HG03378 (cell line): Measurements from ENCODE around the gene KCNQ1.
"Not testable (repeated sequence)": the region's sequence is repeated elsewhere in the genome, so short reads cannot be mapped to it uniquely, and the experiment has no call there.

Experiments
- ATAC-seq: cut with Tn5 transposase; IDR thresholded peaks from one replicate; pipeline ENCODE4 v1.9.1; 2021; ENCODE audit warnings: mild to moderate bottlenecking, moderate library complexity; ENCODE audit not compliant: unreplicated experiment

The KCNQ1 gene

DNA sequence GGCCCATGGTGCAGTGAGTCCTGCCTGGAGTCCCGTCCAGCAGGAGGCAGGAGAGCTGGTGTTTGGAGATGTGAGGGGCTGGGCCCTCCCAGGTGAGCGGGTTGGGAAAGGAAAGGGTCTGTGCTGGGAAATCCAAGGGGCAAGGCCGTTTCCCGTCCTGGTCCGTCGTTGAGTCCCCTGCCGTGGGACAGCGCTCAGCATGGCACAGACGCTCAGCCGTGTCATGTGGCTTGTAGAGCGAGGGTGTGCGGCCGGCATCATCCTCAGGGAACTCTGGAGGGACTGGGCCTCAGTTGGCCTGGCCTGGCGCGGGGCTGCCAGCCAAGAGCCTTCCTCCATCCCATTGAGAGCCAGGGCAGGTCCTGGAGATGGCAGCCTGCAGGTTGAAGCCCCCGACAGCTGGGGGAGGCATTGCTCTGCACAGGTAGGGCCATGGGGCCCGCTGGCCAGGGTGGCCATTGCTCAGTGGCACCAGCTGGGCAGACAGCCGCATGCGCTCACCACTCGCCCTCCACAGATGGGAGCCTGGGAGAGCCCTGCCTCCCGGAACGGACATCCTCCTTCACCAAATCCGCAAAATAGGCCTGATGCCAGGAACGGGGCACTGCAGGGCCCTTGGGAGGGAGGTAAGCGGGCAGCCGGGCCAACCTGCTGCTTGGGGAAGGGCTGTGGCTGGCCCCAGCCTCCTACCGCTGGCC lies 28.7 kb downstream of the KCNQ1 start:
- ATAC-seq: no peak

DNA sequence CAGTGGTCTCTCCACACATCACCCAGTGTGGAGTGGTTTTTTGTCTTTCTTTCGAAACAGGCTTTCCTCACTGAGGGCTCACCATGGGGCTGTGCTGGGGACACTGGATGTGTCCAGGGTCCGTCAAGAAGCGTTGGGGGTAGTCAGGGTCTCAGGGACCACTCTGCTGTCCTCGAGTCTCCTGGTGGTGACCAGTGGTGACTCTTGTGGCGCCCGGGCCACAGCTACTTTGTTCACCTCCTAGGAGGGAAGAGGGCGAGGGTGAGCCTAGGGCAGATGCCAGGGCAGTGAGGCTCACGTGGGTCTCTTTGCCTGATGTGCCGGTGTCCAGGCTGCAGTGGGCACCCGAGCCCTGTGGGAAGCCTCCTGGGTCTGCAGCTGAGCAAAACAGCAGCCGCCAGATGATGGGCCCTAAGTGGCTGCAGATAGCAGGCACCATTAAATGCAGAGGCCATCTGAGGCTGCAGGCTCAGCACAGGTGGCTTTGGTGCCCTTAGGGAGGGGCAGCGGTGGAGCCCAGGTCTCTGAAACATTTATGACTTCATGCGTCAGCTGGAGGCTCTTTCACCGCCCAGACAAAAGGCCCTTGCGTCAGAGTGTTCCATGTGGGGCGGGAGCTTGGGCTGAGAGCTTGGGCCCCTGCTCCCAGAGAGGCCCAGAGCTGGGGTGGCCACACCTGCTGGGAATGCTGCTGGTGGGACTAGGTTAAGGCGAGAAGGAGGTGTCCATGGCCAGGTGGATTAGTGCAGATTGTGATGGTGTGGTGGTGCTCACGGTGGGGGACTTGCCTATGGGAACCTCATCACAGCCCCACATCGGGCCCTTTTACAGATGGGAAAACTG lies 29.5 kb downstream of the KCNQ1 start:
- ATAC-seq: no peak

DNA sequence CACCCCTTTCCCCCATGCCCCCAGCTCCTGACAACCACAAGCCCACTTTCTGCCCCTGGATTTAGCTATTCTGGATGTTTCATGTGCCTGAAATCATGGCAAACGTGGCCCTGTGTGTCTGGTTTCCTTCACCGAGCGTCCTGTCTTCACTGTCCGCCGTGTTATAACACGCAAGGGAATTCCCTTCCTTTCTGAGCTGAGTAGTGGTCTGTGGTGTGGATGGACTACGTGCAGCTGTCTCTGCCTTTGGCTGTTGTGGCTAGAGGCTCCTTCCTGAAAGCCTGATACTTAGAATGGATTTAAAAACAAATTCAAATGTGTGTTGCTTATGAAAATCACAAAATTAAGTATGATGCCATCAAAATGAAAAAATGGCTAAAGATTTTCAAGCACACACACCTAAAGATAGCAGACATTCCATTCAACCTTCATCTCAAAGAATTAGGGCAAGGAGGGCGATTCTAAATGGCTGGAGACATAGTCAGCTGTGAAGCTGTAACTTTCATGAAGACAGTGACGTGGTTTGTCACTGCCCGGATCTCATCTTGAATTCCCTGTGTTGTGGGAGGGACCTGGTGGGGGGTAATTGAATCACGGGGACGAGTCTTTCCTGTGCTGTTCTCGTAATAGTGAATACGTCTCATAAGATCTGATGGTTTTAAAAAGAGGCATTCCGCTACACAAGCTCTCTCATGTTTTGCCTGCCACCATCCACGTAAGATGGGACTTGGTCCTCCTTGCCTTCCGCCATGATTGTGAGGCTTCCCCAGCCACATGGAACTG lies 30.5 kb downstream of the KCNQ1 start:
- no peak for ATAC-seq

DNA sequence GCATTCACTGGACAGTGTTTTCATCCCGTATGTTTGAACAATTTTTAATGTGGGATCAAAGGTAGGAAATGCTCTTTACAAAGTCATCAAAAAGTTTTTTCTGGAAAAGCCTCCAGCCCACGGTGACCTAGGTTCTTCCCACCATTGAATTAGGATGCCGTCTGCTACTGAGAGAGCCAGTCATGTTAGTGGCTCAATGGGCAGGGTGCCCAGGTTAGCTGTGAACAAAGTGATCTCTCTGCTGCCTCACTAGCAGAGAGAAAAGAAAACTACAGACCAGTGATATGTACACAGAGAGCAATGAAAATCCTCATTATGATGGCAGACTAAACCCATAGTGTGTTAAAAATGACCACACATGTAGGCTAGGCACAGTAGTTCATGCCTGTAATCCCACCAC lies 32.4 kb downstream of the KCNQ1 start:
- no peak for ATAC-seq

DNA sequence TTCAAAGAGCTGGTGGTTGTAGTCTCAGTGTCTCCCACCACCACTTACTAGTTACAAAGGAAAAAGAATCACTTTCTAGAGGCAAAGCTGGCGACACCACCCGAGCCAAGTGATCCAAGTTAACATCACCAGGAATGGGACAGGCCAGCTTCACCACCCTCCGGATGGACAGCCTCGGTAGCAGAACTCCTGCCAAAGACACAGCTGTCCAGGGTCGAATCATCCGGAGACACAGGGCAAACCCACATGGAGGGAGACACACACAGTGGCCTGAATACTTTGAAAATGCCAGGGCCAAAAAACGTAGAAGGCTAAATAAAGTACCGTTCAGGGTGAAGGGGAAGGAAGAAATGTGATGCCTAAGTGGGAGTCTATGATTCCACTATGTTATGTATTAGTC lies 33.1 kb downstream of the KCNQ1 start:
- ATAC-seq: no peak

GRCh38 chr11:2480067-2480873 lies 35.5 kb downstream of the KCNQ1 start:
- ATAC-seq: not testable (repeated sequence)

GRCh38 chr11:2480874-2481220 lies 36.0 kb downstream of the KCNQ1 start:
- ATAC-seq: no peak

DNA sequence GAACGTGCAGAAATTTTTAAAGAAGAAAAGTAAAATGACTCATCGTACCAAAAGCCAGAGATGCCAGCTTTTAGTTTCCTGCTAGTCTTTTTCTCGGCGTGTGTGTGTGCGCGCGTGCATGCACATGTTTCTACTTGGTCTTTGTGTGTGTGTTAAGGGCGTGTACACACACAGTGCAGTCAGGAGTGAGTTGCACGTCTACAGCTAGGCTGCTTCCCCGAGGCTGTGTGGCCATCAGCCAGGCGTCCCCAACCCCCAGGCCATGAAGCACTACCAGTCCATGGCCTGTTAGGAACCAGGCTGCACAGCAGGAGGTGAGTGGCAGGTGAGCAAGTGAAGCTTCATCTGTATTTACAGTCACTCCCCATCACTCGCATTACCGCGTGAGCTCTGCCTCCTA lies 36.4 kb downstream of the KCNQ1 start:
- no peak for ATAC-seq

- ATAC-seq: no peak
These were observed 37.4 kb downstream of the KCNQ1 start for GRCh38 chr11:2482204-2482603.

- no peak for ATAC-seq
These were observed 37.9 kb downstream of the KCNQ1 start for GRCh38 chr11:2482745-2483144.

DNA sequence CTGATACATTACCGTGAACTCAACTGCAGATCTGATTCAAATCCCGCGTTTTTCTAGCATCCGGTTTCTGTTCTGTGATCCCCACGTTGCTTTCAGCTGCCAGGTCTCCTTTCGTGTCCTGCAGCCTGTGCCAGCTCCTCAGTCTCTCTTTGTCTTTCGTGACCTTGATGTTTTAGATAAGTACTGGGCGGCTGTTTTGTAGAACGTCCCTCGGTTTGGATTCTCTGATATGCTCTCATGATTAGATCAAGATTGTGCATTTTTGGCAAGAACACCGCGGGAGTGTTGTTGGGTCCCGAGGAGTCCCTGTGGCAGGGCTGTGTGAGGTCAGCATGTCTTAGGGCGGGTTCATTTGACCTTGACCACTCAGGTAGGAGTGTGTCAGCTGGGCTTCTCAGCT lies 38.6 kb downstream of the KCNQ1 start:
- ATAC-seq: no peak

- no peak for ATAC-seq
These were observed 39.8 kb downstream of the KCNQ1 start for GRCh38 chr11:2484576-2485125.

DNA sequence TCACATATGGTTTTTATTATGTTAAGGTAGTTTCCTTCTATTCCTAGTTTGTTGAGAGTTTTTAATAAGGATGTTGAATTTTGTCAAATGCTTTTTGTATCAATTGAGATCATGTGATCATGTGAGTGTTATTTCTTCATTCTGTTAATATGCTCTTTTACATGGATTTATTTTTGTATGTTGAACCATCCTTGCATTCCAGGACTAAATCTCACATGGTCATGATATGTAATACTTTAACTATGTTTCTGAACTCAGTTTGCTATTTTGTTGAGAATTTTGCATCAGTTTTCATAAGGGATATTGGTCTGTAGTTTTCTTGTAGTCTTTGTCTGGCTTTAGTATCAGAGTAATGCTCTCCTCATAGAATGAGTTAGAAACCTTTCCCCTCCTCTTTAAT lies 43.2 kb downstream of the KCNQ1 start:
- no peak for ATAC-seq

GRCh38 chr11:2489083-2489482 lies 44.3 kb downstream of the KCNQ1 start:
- ATAC-seq: no peak

DNA sequence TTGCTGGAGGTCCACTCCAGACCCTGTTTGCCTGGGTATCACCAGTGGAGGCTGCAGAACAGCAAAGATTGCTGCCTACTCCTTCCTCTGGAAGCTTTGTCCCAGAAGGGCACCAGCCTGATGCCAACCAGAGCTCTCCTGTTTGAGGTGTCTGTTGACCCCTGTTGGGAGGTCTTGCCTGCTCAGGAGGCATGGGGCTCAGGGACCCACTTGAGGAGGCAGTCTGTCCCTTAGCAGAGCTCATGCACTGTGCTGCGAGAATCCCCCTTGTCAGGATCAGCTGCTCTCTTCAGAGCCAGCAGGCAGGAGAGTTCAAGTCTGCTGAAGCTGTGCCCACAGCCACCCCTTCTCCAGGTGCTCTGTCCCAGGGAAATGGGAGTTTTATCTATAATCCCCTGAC lies 53.1 kb downstream of the KCNQ1 start:
- ATAC-seq: not testable (repeated sequence)

GRCh38 chr11:2498750-2499149 lies 53.9 kb downstream of the KCNQ1 start:
- no peak for ATAC-seq

DNA sequence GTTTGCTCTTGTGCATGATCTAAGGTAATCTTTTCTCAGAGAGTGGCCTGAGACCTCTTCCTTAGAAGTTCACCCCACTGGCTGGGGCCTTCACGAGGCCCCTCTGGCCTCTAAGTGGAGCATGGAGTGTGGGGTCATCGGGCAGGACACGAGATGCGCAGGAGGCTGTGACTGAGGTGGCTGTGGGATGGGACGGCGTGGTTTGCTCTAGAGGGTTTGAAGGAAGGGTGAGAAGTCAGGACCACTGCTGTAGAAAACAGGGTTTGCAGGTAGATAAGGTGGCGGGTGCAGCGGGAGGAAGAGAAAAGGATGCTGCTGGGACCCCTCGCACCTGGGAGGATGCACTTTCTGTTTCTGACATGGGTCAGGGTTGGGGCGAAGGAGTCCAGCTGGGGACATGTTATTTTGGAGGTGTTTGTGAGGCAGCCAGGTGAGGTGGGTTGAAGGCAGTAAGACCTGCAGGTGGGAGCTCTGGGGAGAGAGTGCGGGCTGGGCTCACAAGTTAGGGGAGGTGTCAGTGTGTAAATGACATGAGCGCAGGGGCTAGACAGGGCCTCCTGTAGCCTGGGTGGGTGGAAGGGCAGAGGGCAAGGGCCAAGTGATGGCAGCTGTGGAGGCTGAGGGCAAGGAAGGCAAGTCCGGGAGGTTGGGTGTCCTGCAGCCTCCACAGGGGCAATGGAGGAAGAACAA lies 62.5 kb downstream of the KCNQ1 start:
- no peak for ATAC-seq

GRCh38 chr11:2507945-2508749 lies 63.3 kb downstream of the KCNQ1 start:
- ATAC-seq: no peak

GRCh38 chr11:2508793-2509192 lies 64.0 kb downstream of the KCNQ1 start:
- no peak for ATAC-seq
